Loucy (cell line): ENCODE results near the gene GAD2.

Experiments used
- H2AFZ ChIP-seq: fragments of 200-600 bp; sonication (generic); 2 replicates; pipeline ENCODE4 v1.6.0; 2016; ENCODE audit warnings: antibody characterized with exemption, mild to moderate bottlenecking, low read length, moderate library complexity
- H3F3A ChIP-seq: fragments of 200-600 bp; 2 replicates; pipeline ENCODE4 v1.6.0; 2016; ENCODE audit warnings: antibody characterized with exemption, low read depth, mild to moderate bottlenecking
- H3K27me3 ChIP-seq: fragments of 200-600 bp; sonication (generic); 2 replicates; pipeline ENCODE4 v1.6.1; 2014; ENCODE audit warnings: low read length, mild to moderate bottlenecking; ENCODE audit not compliant: insufficient read depth, poor library complexity, severe bottlenecking
- H3K36me3 ChIP-seq: fragments of 200-600 bp; sonication (generic); 2 replicates; pipeline ENCODE4 v1.6.1; 2016; ENCODE audit warnings: low read length; ENCODE audit not compliant: insufficient read depth
- H3K4me1 ChIP-seq: fragments of 200-600 bp; sonication (generic); 2 replicates; pipeline ENCODE4 v1.5.1; 2014; ENCODE audit warnings: low read length, mild to moderate bottlenecking; ENCODE audit not compliant: insufficient read depth, poor library complexity, severe bottlenecking
- H3K4me2 ChIP-seq: fragments of 200-600 bp; sonication (generic); 2 replicates; pipeline ENCODE4 v1.6.0; 2014; ENCODE audit warnings: antibody characterized with exemption, low read length, low read depth, mild to moderate bottlenecking; ENCODE audit not compliant: poor library complexity, severe bottlenecking
- H3K4me3 ChIP-seq: fragments of 200-600 bp; sonication (generic); 2 replicates; pipeline ENCODE4 v1.5.1; 2014; ENCODE audit warnings: low read length, mild to moderate bottlenecking, mixed read lengths; ENCODE audit not compliant: poor library complexity, severe bottlenecking
- H3K79me2 ChIP-seq: fragments of 200-600 bp; sonication (generic); 2 replicates; pipeline ENCODE4 v1.6.1; 2014; ENCODE audit warnings: low read length; ENCODE audit not compliant: insufficient read depth
- H3K9ac ChIP-seq: fragments of 200-600 bp; sonication (generic); 2 replicates; pipeline ENCODE4 v1.6.0; 2014; ENCODE audit warnings: mild to moderate bottlenecking, low read depth, low read length, moderate library complexity; ENCODE audit not compliant: poor library complexity, severe bottlenecking
- H3K9me2 ChIP-seq: fragments of 200-600 bp; sonication (generic); replicated peaks from 2 replicates; pipeline ENCODE4 v1.6.1; 2016; ENCODE audit warnings: low read depth, low read length, mixed read lengths
- H3K9me3 ChIP-seq: fragments of 200-600 bp; sonication (generic); 2 replicates; pipeline ENCODE4 v1.6.1; 2014; ENCODE audit warnings: mild to moderate bottlenecking, antibody characterized with exemption, low read length, low read depth; ENCODE audit not compliant: insufficient read depth
- H4K20me1 ChIP-seq: fragments of 200-600 bp; sonication (generic); 2 replicates; pipeline ENCODE4 v1.6.0; 2014; ENCODE audit warnings: antibody characterized with exemption, low read length, mild to moderate bottlenecking; ENCODE audit not compliant: insufficient read depth, poor library complexity, severe bottlenecking
- EZH2phosphoT487 ChIP-seq: fragments of 200-600 bp; IDR thresholded peaks from 2 replicates; pipeline ENCODE4 v1.6.1; 2018; ENCODE audit warnings: antibody characterized with exemption, mild to moderate bottlenecking, moderate library complexity, borderline replicate concordance
- TF ChIP-seq, protein P1 (sequence below): fragments of 200-600 bp; sonication (generic); conservative IDR thresholded peaks from 2 replicates; pipeline ENCODE4 v1.5.1; 2014; ENCODE audit warnings: mild to moderate bottlenecking, antibody characterized with exemption, low read length

The GAD2 gene

DNA sequence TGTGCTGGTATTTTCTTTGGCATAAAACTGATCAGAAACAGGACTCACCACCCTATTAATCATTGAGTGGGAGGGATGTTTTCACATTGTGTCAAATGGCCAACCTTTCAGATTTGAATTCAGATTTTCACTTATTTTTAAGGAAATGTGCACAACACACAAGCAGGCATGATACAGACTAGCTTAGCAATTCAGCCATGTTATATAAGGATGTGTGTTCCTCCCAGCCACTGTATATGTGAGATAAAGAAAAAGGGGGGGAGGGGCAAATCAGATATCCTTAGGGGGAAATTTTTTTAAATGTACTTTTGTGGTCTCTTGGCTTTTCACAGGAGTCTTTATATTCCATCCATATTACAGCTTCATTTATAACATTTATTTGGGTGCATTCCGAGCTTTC is 3.1 kb downstream of the GAD2 start:
- H3K27me3 ChIP-seq = no peaks in the 10 kb centered on the region

DNA sequence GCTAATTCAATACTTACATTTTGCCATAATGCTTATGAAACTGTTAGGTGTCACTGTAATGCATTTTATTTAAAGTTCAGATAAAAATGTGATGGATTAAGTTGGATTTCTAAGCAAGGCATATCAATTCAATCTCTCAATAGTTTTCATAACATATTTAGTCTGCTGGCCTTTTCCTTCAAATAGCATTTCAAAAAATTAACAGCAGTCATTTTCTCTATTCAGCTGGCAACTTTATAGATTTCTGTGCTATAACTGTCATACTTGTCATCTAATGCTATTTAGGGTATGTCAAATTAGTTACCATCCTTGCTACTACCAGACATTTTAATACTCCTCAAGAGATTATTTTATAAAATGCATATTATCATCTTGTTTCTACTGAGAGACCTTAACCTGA is 4.3 kb downstream of the GAD2 start:
- Histone ChIP-seq H3K36me3 (no peaks in the 10 kb centered on the region), H3F3A (no peaks in the 10 kb centered on the region), H3K4me2 (no peak overlapping the region)

More for the DNA sequence above, 3.1 kb downstream of the GAD2 start:
- no peaks in the 10 kb centered on the region for H3K36me3 ChIP-seq
- H3K9me3 ChIP-seq = no peaks in the 10 kb centered on the region
- H4K20me1 ChIP-seq = no peaks in the 10 kb centered on the region
- no peaks in the 10 kb centered on the region for H3K79me2 ChIP-seq
- no peak overlapping the region for H3K9ac ChIP-seq
- TF ChIP-seq, protein P1, sequence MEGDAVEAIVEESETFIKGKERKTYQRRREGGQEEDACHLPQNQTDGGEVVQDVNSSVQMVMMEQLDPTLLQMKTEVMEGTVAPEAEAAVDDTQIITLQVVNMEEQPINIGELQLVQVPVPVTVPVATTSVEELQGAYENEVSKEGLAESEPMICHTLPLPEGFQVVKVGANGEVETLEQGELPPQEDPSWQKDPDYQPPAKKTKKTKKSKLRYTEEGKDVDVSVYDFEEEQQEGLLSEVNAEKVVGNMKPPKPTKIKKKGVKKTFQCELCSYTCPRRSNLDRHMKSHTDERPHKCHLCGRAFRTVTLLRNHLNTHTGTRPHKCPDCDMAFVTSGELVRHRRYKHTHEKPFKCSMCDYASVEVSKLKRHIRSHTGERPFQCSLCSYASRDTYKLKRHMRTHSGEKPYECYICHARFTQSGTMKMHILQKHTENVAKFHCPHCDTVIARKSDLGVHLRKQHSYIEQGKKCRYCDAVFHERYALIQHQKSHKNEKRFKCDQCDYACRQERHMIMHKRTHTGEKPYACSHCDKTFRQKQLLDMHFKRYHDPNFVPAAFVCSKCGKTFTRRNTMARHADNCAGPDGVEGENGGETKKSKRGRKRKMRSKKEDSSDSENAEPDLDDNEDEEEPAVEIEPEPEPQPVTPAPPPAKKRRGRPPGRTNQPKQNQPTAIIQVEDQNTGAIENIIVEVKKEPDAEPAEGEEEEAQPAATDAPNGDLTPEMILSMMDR = no peak
- no peak for TF ChIP-seq EZH2phosphoT487
- peaks cover 13% of the 10 kb centered on the region for H3K4me1 ChIP-seq
- no peak overlapping the region for H3K4me3 ChIP-seq
- no peak overlapping the region for H2AFZ ChIP-seq
- H3K9me2 ChIP-seq = no peaks in the 10 kb centered on the region
- no peaks in the 10 kb centered on the region for H3F3A ChIP-seq
- no peak overlapping the region for H3K4me2 ChIP-seq

DNA sequence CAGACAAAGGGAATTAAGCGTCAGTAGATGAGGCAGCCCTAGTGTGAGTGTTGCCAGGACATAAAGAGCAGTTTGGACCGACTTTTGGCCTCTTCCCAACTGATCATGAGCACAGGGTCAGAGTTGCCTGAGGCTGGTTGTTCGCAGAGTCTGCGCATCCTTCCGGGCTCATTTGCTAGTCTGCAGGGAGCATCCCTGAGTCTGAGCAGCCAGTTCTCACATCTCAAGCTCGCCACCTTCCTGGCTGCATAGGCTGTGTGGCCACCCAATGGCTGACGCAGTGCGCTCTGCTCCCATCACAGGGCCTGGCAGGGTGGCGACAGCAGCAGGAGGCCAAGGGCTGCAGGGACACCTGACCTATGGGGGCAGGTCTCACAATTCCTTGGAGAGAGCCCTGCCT is 5.0 kb downstream of the GAD2 start:
- Histone ChIP-seq H4K20me1 (no peaks in the 10 kb centered on the region), H3K4me3 (no peak overlapping the region), H3K36me3 (no peaks in the 10 kb centered on the region), H3K9ac (no peak overlapping the region), H3K4me2 (no peak overlapping the region), H3K79me2 (no peaks in the 10 kb centered on the region), H3F3A (no peaks in the 10 kb centered on the region), H3K9me2 (no peaks in the 10 kb centered on the region), H2AFZ (no peak overlapping the region), H3K9me3 (no peaks in the 10 kb centered on the region), H3K27me3 (no peaks in the 10 kb centered on the region), H3K4me1 (no peaks in the 10 kb centered on the region)
- no peak for TF ChIP-seq EZH2phosphoT487
- TF ChIP-seq, protein P1 = no peak

More for the DNA sequence above, 4.3 kb downstream of the GAD2 start:
- H3K4me1 ChIP-seq = peaks cover under 1% of the 10 kb centered on the region
- no peaks in the 10 kb centered on the region for H3K79me2 ChIP-seq
- H4K20me1 ChIP-seq = no peaks in the 10 kb centered on the region
- no peak for TF ChIP-seq EZH2phosphoT487
- TF ChIP-seq, protein P1 = no peak
- H3K27me3 ChIP-seq = no peaks in the 10 kb centered on the region
- H3K4me3 ChIP-seq = no peak overlapping the region
- H3K9ac ChIP-seq = no peak overlapping the region
- H3K9me2 ChIP-seq = no peaks in the 10 kb centered on the region
- no peaks in the 10 kb centered on the region for H3K9me3 ChIP-seq
- H2AFZ ChIP-seq = no peak overlapping the region
